Activated T-cell treated with anti-CD3 and anti-CD28 coated beads, Interleukin-2, amount 50 U/mL, for 72 hours (primary cell): ENCODE measurements around the gene CNDP1. TPM values are rescaled to one million over a fixed set of nuclear protein-coding genes. Genes with fewer than 3 reads are reported as not detected.

Experiments used
- ATAC-seq, 2 donors: fragments of 150-1000 bp; cut with Tn5 transposase; replicated peaks in 1 of 2; 2 replicates each; pipeline ENCODE4 v1.10.0; 2021; ENCODE audit warnings: moderate library complexity in 2 of 2, mild to moderate bottlenecking in 1 of 2
- DNase-seq, 2 donors: peaks; one replicate each; pipeline ENCODE4 v3.0.0; 2021 to 2022; ENCODE audit warnings: mixed read lengths in 1 of 2
- H3K27ac Mint-ChIP-seq: one replicate; pipeline ENCODE4 v1.8.0; 2022; ENCODE audit warnings: mild to moderate bottlenecking, moderate library complexity, mixed read lengths
- H3K27me3 Mint-ChIP-seq: one replicate; pipeline ENCODE4 v1.8.0; 2022; ENCODE audit warnings: low read depth, mixed read lengths
- H3K36me3 Mint-ChIP-seq, 2 donors: one replicate each; pipeline ENCODE4 v1.8.0; 2022; ENCODE audit warnings: mixed read lengths in 2 of 2, mild to moderate bottlenecking in 1 of 2; ENCODE audit not compliant: insufficient read depth in 2 of 2
- H3K4me1 Mint-ChIP-seq: one replicate; pipeline ENCODE4 v1.8.0; 2022; ENCODE audit warnings: low read depth, mixed read lengths
- H3K4me3 Mint-ChIP-seq, 2 donors: one replicate each; pipeline ENCODE4 v1.8.0; 2022; ENCODE audit warnings: mild to moderate bottlenecking in 2 of 2, mixed read lengths in 2 of 2, moderate library complexity in 2 of 2
- H3K9me3 Mint-ChIP-seq, 2 donors: one replicate each; pipeline ENCODE4 v1.8.0; 2022; ENCODE audit warnings: mixed read lengths in 2 of 2
- total RNA-seq, 2 donors: library from RNA; stranded (reverse); gene quantifications; one replicate each; pipeline ENCODE4 v1.2.3, GENCODE V29; 2022

The CNDP1 gene
- total RNA-seq, 2 donors from 2014 or later, result 0.16 TPM; not detected in 1

DNA sequence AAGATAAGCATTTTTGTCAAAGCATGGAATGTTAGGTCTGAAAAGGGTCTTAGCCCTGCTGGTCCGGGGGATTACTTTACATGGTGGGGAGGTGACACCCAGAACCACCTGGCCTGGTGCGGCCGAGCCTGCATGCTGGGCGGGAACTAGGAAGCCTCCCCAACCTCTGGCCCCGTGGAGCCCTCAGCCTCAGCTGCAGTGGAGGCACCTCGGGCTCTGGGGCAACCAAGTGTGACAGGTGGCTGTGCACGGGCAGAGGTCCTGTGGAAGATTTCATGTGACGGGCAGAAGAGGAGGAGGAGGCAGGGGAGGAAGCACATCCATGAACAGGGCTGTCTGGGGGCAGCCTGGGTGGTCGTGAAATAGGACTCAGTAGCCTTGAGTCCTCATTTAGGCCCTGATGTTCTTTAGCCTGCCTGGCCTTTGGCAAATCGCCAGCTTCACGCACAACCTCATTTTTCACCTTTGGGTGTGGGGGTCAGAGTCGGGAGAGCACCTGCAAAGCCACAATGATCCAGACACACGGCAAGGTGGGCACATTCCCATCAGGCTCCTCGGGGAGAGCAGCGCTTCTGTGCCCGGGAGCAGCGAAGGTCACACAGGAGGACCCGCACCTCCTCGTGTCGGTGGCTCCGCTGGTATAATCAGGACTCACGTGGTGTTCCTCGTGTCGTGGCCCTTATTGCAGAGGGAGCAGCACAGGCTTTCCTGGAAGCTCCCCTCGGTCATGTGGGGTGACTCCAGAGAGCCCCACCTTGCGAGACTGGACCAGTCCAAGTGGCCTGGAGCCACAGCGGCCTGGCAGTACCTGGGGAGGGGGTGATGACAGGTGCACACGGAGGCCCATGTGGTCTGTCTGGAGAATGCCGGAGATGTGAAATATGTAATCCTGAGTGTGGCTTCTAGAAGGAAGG is 24.2 kb upstream of the CNDP1 start:
- no peak overlapping the region for H3K27ac Mint-ChIP-seq
- no peaks in the 10 kb centered on the region for H3K27me3 Mint-ChIP-seq
- ATAC-seq (no peak), DNase-seq (no peak)
- H3K9me3 Mint-ChIP-seq, result no peaks in the 10 kb centered on the region
- peaks cover 6% of the 10 kb centered on the region for H3K4me1 Mint-ChIP-seq
- H3K36me3 Mint-ChIP-seq, result peaks cover 8 to 19% of the 10 kb centered on the region in 2 donors
- H3K4me3 Mint-ChIP-seq, result no peak overlapping the region

DNA sequence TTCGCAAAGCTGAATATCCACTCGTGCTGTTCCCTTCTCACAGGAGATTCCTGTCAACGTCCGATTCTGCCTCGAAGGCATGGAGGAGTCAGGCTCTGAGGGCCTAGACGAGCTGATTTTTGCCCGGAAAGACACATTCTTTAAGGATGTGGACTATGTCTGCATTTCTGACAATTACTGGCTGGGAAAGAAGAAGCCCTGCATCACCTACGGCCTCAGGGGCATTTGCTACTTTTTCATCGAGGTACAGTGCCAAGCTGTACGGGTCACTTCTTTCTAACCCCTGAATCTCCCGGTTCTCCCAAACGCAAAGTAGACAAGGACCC is 23.6 kb upstream of the CNDP1 start:
- DNase-seq, result no peak
- ATAC-seq, result no peak
- no peak overlapping the region for H3K4me3 Mint-ChIP-seq
- no peak overlapping the region for H3K27ac Mint-ChIP-seq
- H3K27me3 Mint-ChIP-seq, result no peaks in the 10 kb centered on the region
- H3K36me3 Mint-ChIP-seq, result peaks cover 8 to 19% of the 10 kb centered on the region in 2 donors
- H3K4me1 Mint-ChIP-seq, result peaks cover 6% of the 10 kb centered on the region
- H3K9me3 Mint-ChIP-seq, result no peaks in the 10 kb centered on the region

DNA sequence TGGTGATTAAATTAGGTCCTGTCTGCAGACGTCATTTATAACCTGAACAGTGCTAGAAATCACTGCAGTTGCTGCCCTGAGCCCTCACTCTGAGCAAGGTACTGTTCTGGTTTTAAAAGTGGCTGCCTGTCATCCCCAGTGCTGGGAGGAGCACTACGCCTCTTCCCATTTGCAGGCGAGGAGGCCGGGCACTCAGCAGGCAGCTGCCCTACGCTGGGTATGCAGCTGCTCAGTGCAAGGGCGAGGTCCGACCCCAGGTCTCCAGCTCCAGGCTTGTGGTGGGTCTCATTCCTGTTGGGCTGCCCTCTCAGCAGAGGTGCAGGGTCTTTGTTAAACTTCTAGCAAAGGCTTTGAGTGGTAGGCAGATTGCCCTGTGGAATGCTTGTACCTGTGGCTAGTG is 22.5 kb upstream of the CNDP1 start:
- no peak for ATAC-seq
- H3K27ac Mint-ChIP-seq, result no peak overlapping the region
- H3K27me3 Mint-ChIP-seq, result no peaks in the 10 kb centered on the region
- no peak overlapping the region for H3K4me3 Mint-ChIP-seq
- no peak for DNase-seq
- H3K36me3 Mint-ChIP-seq, result peaks cover 6 to 18% of the 10 kb centered on the region in 2 donors
- peaks cover 5% of the 10 kb centered on the region for H3K4me1 Mint-ChIP-seq
- no peaks in the 10 kb centered on the region for H3K9me3 Mint-ChIP-seq

DNA sequence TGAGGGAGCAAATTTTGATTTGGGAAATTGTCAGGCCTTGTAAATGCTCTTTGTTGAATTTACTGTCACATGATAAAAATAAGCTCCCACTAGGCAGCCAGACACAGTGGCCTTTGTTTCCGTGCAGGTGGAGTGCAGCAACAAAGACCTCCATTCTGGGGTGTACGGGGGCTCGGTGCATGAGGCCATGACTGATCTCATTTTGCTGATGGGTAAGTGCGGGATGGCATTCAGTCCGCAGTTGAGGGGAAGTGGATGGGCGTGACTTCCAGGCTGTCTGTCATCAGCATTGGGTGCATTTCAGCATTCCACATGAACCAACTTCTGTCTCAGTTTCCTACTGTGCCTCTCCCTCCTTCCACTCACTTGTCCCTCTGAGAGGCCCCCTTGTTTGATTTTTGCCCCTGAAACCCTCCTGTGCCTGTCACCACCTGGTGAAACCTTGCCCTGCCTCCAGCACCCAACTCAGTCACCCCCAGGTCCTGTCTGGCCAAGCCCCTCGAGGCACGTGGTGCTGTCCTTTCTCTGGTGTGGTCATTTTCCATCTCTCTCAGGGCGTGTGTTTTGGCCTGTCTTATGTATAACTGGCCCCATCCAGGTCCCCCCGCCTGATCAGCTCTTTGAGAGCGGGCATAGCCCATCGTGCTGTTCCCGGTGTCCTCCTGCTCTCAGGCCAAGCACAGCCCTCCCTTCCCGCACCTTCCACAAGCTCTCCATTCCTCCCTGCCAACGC is 21.8 kb upstream of the CNDP1 start:
- no peaks in the 10 kb centered on the region for H3K27me3 Mint-ChIP-seq
- DNase-seq, result no peak
- H3K36me3 Mint-ChIP-seq, result peaks cover 5 to 11% of the 10 kb centered on the region in 2 donors
- no peaks in the 10 kb centered on the region for H3K4me1 Mint-ChIP-seq
- H3K4me3 Mint-ChIP-seq, result no peak overlapping the region
- H3K27ac Mint-ChIP-seq, result no peak overlapping the region
- no peaks in the 10 kb centered on the region for H3K9me3 Mint-ChIP-seq
- no peak for ATAC-seq

DNA sequence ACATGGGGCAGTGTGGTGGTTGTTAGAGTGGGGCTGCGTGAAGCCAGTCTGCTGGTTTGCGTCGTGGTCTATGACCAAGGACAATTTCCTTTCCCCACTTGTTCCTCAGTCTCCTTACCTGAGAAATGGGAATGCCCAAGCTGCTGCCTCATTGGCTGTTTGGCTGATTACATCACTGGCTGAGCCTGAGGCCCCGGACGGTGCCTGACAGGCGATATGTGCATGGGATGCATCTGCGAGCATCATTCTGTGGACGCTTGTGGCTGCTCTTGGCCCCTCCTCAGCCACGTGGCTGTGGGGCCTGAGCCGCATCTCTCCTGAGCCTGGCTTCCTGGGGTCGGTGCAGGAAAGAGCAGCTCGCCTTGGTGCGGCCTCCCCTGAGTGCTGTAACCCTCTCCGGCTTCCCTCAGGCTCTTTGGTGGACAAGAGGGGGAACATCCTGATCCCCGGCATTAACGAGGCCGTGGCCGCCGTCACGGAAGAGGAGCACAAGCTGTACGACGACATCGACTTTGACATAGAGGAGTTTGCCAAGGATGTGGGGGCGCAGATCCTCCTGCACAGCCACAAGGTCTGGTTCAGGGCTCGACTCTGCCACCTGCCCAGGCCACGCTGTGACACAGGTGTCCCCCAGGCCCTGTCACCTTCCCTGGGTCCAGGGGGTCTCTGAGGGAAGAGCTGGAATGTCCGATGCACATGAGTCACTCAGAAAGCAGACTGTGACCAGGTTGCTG is 21.0 kb upstream of the CNDP1 start:
- no peak for ATAC-seq
- no peaks in the 10 kb centered on the region for H3K9me3 Mint-ChIP-seq
- DNase-seq, result no peak
- peaks cover 7 to 8% of the 10 kb centered on the region in 2 donors for H3K36me3 Mint-ChIP-seq
- no peak overlapping the region for H3K4me3 Mint-ChIP-seq
- H3K27me3 Mint-ChIP-seq, result no peaks in the 10 kb centered on the region
- no peak overlapping the region for H3K27ac Mint-ChIP-seq
- no peaks in the 10 kb centered on the region for H3K4me1 Mint-ChIP-seq

DNA sequence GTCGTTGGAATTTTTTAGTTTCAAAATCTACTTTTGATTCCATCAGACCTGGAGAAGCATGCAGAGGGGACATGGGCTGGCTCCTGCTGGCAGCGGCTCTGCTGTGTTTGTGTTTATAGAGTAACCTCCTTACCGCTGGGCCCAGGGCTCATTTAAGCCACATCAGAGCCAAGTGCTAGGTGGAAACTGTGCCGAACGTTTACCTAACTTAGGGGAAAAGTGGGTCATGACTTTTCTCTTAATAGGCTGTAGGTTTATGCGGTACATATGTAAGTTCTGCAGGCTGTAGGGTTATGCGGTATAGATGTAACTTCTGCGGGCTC is 20.5 kb upstream of the CNDP1 start:
- Mint-ChIP-seq H3K4me3 (no peak overlapping the region), H3K9me3 (no peaks in the 10 kb centered on the region), H3K4me1 (no peaks in the 10 kb centered on the region), H3K27ac (no peak overlapping the region), H3K27me3 (no peaks in the 10 kb centered on the region), H3K36me3 (peaks cover 6 to 7% of the 10 kb centered on the region in 2 donors)
- DNase-seq (no peak), ATAC-seq (no peak)

DNA sequence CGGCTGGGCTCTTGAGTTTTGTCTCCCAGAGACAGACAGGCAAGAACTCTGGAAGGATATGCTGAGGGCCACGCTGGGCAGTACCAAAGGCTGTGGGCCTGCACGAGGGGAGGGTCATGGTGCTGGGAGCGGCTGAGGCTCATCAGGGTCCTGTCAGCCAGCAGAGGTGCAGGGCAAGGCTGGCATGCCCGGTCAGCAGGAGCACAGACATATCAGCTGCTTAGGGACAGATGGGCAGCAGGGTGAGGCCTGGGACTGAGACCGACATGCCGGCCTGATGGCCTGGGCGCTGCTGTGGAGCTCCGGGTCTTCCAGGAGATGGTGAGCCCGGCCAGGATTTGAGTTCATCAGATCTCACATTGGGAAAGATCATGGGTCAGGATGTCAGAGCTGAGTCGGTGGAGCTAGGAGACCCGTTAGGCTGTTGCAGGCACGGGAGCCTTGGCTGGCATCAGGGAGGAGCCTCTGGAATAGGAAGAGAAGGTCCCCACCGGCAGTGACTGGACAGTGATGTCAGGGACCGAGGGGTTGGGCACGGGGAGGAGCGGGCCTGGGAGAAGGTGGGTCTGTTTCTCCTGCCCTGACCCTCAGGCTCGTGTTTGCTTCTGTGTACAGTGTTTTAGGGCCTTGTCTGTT is 19.3 kb upstream of the CNDP1 start:
- ATAC-seq, result no peak
- H3K27me3 Mint-ChIP-seq, result no peaks in the 10 kb centered on the region
- DNase-seq, result no peak
- H3K36me3 Mint-ChIP-seq, result peaks cover 7 to 9% of the 10 kb centered on the region in 2 donors
- H3K9me3 Mint-ChIP-seq, result no peaks in the 10 kb centered on the region
- H3K4me1 Mint-ChIP-seq, result no peaks in the 10 kb centered on the region
- H3K4me3 Mint-ChIP-seq, result no peak overlapping the region
- H3K27ac Mint-ChIP-seq, result no peak overlapping the region

DNA sequence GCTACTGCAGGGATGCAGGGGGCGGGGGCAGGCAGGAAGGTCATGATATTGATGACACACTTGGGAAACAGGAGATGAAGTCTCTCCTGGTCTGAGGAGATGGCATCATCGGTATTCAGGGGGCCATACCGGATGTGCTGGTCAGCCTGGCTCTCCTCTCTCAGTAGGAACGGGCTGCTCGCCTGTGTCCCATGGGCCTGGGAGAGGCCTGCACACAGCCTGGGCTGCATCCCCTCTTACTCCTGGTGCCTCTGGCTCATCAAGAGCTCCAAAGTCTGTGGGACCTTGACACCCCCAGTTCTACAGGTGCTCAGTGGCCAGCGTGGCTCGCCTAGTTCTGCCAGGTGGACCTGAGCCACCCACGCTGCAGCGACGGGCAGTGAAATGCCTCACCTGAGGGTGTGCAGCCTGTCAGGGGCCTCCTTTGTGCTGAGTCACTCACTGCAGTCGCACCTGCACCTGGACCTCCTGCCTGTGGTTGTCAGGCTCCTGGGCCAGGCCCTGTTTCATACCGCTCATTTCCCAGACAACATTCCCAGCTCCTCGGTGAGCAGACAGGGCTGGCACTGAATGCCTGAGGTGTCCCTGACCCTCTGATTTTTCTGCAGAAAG is 18.6 kb upstream of the CNDP1 start:
- no peak overlapping the region for H3K4me3 Mint-ChIP-seq
- ATAC-seq (no peak), DNase-seq (no peak)
- H3K27ac Mint-ChIP-seq, result no peak overlapping the region
- H3K27me3 Mint-ChIP-seq, result no peaks in the 10 kb centered on the region
- no peaks in the 10 kb centered on the region for H3K4me1 Mint-ChIP-seq
- peaks cover 10 to 15% of the 10 kb centered on the region in 2 donors for H3K36me3 Mint-ChIP-seq
- no peaks in the 10 kb centered on the region for H3K9me3 Mint-ChIP-seq

DNA sequence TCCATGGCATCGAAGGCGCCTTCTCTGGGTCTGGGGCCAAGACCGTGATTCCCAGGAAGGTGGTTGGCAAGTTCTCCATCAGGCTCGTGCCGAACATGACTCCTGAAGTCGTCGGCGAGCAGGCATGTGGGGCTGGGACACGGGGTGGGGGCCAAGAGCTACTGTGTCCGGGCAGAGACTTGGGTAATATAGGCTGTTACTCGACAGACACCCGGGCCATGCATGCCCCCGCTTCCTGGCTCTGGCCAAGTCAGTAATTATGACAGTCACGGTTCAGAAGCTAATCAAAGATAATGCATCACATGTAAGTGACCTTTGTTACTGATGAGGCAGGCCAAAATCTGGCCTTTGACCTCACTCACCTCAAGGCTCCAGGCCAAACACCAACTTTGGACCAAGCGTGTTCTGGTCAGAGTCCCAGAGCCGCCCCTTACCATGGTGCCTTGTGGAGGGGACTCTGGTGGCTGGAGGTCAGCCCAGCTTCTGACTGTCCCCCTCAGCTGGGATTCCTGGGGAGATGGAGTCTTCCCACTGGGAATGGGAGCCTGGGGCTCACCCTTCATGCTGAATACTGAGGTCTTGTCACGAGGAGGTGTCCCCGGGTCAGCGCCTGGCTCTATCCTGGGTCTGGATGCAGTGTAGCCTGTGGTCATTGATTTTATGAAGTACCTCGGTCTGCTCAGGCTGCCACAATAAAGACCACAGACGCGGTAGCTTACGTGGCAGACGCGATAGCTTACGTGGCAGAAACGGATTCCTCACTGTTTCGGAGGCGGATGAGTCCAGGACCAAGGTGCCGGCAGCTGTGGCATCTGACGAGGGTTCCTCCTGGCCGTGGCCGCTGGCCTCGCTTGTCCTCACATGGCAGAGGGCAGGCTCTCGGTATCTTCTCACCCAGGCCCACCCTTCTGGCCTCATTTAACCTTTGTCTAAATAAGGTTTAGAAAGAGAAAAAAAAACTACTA is 17.7 kb upstream of the CNDP1 start:
- no peak for DNase-seq
- no peaks in the 10 kb centered on the region for H3K4me1 Mint-ChIP-seq
- no peak overlapping the region for H3K27ac Mint-ChIP-seq
- peaks cover 12 to 22% of the 10 kb centered on the region in 2 donors for H3K36me3 Mint-ChIP-seq
- H3K27me3 Mint-ChIP-seq, result no peaks in the 10 kb centered on the region
- no peaks in the 10 kb centered on the region for H3K9me3 Mint-ChIP-seq
- no peak for ATAC-seq
- no peak overlapping the region for H3K4me3 Mint-ChIP-seq

DNA sequence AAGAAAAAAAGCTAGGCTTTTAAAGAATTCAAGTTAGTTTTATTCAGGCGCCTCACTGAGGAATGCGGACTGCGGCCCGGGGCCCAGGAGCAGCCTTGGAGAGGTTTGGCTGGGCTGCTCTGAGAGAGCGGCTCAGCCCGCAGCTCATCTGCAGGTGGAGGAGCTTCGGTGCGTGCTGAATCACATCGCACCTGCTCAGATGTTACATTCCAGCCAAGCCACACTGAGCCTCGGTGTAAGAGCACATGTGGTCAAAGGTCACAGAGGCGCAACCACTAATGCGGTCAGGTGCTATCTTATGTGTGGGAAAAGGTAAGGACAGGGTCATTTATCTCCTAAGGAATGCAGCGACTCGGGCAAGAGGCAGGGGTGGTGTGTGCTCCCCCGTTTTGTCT is 17.1 kb upstream of the CNDP1 start:
- DNase-seq (no peak), ATAC-seq (no peak)
- Mint-ChIP-seq H3K9me3 (no peaks in the 10 kb centered on the region), H3K4me3 (no peak overlapping the region), H3K27ac (no peak overlapping the region), H3K27me3 (no peaks in the 10 kb centered on the region), H3K36me3 (peaks cover 12 to 22% of the 10 kb centered on the region in 2 donors), H3K4me1 (no peaks in the 10 kb centered on the region)

DNA sequence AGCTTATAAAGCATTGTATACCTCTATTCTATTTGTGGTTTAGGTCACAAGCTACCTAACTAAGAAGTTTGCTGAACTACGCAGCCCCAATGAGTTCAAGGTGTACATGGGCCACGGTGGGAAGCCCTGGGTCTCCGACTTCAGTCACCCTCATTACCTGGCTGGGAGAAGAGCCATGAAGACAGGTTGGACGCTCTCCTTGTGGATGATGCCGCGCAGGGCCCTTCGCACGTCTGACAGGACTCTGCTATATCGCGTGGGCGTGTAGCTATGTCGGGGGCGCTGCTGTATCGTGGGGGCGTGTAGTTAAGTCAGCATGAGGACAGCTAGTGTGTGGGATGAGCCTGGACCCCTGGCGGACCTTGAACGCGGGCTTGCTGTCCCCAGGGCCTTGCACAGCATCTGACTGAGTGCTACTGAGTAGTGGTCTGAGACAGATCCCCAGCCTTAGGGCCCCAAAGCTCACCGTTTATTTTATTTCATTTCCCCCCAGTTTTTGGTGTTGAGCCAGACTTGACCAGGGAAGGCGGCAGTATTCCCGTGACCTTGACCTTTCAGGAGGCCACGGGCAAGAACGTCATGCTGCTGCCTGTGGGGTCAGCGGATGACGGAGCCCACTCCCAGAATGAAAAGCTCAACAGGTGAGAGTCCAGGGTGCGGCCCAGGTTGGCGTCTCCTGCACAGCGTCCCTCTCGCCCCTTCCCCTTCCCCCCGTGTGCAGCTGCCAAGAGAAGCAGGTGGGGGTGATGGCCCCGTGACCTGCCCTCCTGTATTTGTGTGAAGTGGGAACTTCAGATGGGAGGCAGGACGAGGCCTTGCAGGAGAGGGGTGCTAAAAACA is 15.6 kb upstream of the CNDP1 start:
- H3K36me3 Mint-ChIP-seq, result peaks cover 7 to 18% of the 10 kb centered on the region in 2 donors

More for the DNA sequence above, 15.6 kb upstream of the CNDP1 start:
- ATAC-seq (peak in 1 of 2 donors; percentile 21), DNase-seq (no peak)
- Mint-ChIP-seq H3K9me3 (no peaks in the 10 kb centered on the region), H3K4me1 (no peaks in the 10 kb centered on the region), H3K27me3 (no peaks in the 10 kb centered on the region), H3K4me3 (no peak overlapping the region), H3K27ac (no peak overlapping the region)
